Activated CD4-positive, alpha-beta memory T cell treated with anti-CD3 and anti-CD28 coated beads for 36 hours (primary cell): ENCODE data around the gene RHBDL3. TPM values are rescaled to one million over a fixed set of nuclear protein-coding genes. Genes with fewer than 3 reads are reported as not detected.
"Not testable (repeated sequence)": the region's sequence is repeated elsewhere in the genome, so short reads cannot be mapped to it uniquely, and the experiment has no call there.

Experiments used
- CTCF ChIA-PET: fragments of 350-600 bp; sonication (Branson Sonifier 250); formaldehyde crosslinking; loops from one replicate; lab custom pipeline; 2021; ENCODE audit warnings: antibody characterized with exemption, inconsistent platforms; lab: Charles Lee
- POLR2A ChIA-PET: fragments of 350-600 bp; sonication (Branson Sonifier 250); formaldehyde crosslinking; loops from one replicate; lab custom pipeline; 2021; ENCODE audit warnings: antibody characterized with exemption; lab: Charles Lee
- DNase-seq: peaks from one replicate; pipeline ENCODE4 v3.0.0-alpha.2; 2020
- H3K27ac Mint-ChIP-seq: one replicate; pipeline ENCODE4 v1.8.0; 2021; ENCODE audit warnings: mixed read lengths
- H3K27me3 Mint-ChIP-seq: one replicate; pipeline ENCODE4 v1.8.0; 2021; ENCODE audit warnings: mixed read lengths
- H3K36me3 Mint-ChIP-seq: one replicate; pipeline ENCODE4 v1.8.0; 2021; ENCODE audit warnings: mixed read lengths
- H3K4me1 Mint-ChIP-seq: one replicate; pipeline ENCODE4 v1.8.0; 2021; ENCODE audit warnings: low read depth, mixed read lengths
- H3K4me3 Mint-ChIP-seq: one replicate; pipeline ENCODE4 v1.8.0; 2021; ENCODE audit warnings: mild to moderate bottlenecking, mixed read lengths
- H3K9me3 Mint-ChIP-seq: one replicate; pipeline ENCODE4 v1.8.0; 2021; ENCODE audit warnings: mixed read lengths
- intact Hi-C: fragments of 100-400 bp; cut with micrococcal nuclease; formaldehyde crosslinking; loops from one replicate; pipeline ENCODE4 v1.15.1; 2023
- total RNA-seq, 2 experiments: library from RNA; stranded (reverse); gene quantifications; one replicate each; pipeline ENCODE4 v1.2.3, GENCODE V29; 2021

RHBDL3 gene
- total RNA-seq, 2 experiments from 2014 or later: 0.17 TPM; not detected in 1

DNA sequence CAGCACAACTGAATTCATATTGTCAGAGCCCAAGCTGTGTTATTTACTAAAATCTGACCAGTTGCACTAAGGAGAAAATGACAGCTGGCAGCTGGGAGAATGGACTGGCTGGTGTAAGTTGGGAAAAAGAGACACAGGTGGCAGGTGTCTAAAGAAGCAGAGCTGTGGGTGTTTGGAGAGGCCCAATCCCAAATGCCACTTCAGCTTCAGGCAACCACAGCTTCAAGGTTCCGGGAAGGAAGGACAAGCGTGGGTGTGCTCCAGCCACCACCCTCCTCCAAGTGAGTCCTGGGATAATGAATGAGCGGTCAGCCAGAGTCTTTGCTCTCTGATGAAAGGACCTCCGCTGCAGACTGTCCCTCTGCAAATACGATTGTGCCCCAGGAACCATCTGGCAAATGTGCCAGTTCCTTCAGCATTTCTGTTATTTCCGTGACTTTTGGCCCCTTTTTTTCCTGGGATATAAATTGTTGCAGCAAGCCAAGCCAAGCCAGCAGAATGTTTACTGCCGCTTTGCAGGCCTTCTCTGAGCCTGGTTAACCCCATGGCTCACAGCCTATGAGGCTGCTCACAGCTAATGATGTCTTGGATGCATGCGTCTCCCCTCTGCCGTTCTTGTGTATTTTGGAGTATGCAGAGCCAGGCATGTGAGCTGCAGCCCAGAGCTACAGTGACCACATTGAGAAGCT lies 9.5 kb upstream of the RHBDL3 start:
- intact Hi-C loops: no loop called here
- CTCF ChIA-PET: interaction anchor here (8.2 kb wide), 1 partner anchor 65 kb away, joined by 70 read pairs; no protein-coding TSS in a partner anchor
- Mint-ChIP-seq H3K36me3 (no peaks in the 10 kb centered on the region), H3K4me3 (no peak overlapping the region), H3K27me3 (peaks cover 13% of the 10 kb centered on the region), H3K27ac (no peak overlapping the region), H3K4me1 (no peaks in the 10 kb centered on the region), H3K9me3 (no peaks in the 10 kb centered on the region)
- POLR2A ChIA-PET: no interaction called here
- no peak for DNase-seq

DNA sequence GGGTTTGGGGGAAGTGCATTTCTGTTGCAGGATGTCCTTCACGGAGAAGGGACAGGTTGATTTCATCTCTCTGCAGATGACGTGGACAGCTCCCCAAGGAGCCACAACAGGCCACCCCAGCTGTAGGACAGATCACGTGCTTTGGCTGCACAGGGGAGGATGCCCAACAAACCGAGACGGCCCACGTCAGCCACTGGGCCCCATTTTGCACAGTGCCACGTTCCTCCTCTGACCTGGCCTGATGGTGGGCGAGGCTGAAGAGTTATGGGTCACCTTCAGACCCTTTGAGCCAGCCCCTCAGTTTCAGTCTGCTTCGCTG lies 9.0 kb upstream of the RHBDL3 start:
- CTCF ChIA-PET: interaction anchor here (8.2 kb wide), 1 partner anchor 64 kb away, joined by 70 read pairs; no protein-coding TSS in a partner anchor
- POLR2A ChIA-PET: no interaction called here
- DNase-seq: no peak
- H3K9me3 Mint-ChIP-seq: no peaks in the 10 kb centered on the region
- intact Hi-C loops: no loop called here
- H3K27ac Mint-ChIP-seq: no peak overlapping the region
- peaks cover 13% of the 10 kb centered on the region for H3K27me3 Mint-ChIP-seq
- H3K4me3 Mint-ChIP-seq: no peak overlapping the region
- H3K4me1 Mint-ChIP-seq: no peaks in the 10 kb centered on the region
- no peaks in the 10 kb centered on the region for H3K36me3 Mint-ChIP-seq

DNA sequence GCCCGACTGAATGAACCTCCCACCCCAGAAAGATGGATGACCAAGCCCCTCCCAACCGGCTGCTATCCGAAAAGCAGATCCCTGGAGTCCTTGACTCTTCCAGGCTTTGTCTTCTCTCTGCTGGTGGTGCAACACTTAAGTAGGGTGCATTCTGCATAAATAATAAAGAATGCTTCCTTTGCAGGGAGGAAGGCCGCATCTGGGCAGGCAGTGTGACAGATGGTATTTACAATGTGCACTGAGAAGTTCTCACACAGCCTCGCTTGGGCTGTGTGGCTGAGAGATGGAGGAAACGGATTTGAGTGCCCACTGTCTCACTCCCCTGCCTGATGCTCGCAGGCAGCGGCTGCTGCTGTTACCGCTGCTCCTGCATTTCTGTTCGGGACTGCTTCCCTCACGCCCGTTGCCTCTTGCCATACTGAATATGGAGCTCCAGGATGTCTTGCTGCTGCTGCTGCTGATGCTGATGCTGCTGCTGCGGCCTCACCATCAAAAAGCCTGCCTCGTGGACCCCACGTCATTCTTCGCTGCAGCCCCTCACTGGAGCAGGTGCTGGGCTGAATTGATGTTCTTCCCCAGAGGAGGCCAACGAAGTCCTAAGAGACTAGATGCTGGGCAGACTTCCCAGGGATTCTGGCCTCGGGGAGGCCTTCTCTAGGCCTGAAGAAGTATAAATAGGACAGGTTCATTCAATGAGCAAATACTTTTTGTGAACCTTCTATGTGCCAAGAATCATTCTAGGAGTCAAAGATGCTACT lies 7.1 kb upstream of the RHBDL3 start:
- intact Hi-C loops: no loop called here
- H3K9me3 Mint-ChIP-seq: no peaks in the 10 kb centered on the region
- no peak overlapping the region for H3K4me3 Mint-ChIP-seq
- H3K36me3 Mint-ChIP-seq: no peaks in the 10 kb centered on the region
- no peak overlapping the region for H3K27ac Mint-ChIP-seq
- CTCF ChIA-PET: interaction anchor here (0.7 to 1.3 kb wide), 2 partner anchors 66 to 186 kb away, joined by 4 to 5 read pairs; partner anchors contain the start of gene PSMD11
- H3K27me3 Mint-ChIP-seq: peaks cover 13% of the 10 kb centered on the region
- DNase-seq: no peak
- no peaks in the 10 kb centered on the region for H3K4me1 Mint-ChIP-seq
- POLR2A ChIA-PET: no interaction called here

DNA sequence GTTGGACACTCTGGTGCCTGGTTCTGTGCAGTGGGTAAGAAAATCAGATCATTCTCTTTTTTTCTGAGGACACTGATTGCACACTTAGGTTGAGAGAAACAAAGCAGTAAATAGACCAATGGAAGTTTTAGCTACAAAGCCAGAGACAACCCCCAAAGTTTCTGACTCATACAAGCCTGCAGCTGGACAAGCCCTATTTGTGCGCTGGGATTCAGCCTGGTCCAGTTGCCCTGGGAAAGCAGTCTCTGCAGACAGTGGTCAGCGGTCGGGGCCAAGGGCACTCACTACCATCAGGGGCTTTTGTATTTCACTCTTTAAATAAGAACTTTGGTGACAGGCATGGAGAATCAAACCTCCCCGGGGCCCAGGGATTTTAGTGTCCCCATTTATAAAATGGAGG lies 6.0 kb upstream of the RHBDL3 start:
- intact Hi-C loops: no loop called here
- H3K27ac Mint-ChIP-seq: no peak overlapping the region
- no peaks in the 10 kb centered on the region for H3K36me3 Mint-ChIP-seq
- no peaks in the 10 kb centered on the region for H3K9me3 Mint-ChIP-seq
- H3K4me1 Mint-ChIP-seq: no peaks in the 10 kb centered on the region
- H3K4me3 Mint-ChIP-seq: no peak overlapping the region
- H3K27me3 Mint-ChIP-seq: peaks cover 24% of the 10 kb centered on the region
- ChIA-PET POLR2A (no interaction called here), CTCF (interaction anchor here (0.7 kb wide), 1 partner anchor 65 kb away, joined by 4 read pairs; no protein-coding TSS in a partner anchor)
- DNase-seq: no peak

DNA sequence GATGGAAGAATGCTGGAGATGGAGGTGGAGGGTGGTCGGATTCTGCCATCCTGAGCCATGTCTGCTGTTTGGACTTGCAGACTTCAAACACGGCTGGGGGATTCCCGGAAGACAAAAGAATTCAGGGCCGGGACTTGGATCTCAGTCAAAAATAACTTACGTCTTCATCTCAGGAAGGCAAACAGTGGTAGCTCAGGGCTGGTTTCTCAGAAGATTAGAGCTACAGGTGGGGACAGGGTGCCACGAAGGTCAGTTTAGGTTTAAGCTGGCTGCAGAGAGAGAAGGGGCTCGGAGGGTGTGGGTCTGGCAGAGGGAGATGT lies 4.3 kb upstream of the RHBDL3 start:
- ChIA-PET CTCF (interaction anchor here (1.6 to 4.0 kb wide), 2 partner anchors 8 to 10 kb away, joined by 4 to 20 read pairs; no protein-coding TSS in a partner anchor), POLR2A (no interaction called here)
- DNase-seq: no peak
- intact Hi-C loops: no loop called here
- peaks cover 4% of the 10 kb centered on the region for H3K4me1 Mint-ChIP-seq
- peaks cover 32% of the 10 kb centered on the region for H3K27me3 Mint-ChIP-seq
- H3K27ac Mint-ChIP-seq: no peak overlapping the region
- no peaks in the 10 kb centered on the region for H3K36me3 Mint-ChIP-seq
- no peak overlapping the region for H3K4me3 Mint-ChIP-seq
- no peaks in the 10 kb centered on the region for H3K9me3 Mint-ChIP-seq

DNA sequence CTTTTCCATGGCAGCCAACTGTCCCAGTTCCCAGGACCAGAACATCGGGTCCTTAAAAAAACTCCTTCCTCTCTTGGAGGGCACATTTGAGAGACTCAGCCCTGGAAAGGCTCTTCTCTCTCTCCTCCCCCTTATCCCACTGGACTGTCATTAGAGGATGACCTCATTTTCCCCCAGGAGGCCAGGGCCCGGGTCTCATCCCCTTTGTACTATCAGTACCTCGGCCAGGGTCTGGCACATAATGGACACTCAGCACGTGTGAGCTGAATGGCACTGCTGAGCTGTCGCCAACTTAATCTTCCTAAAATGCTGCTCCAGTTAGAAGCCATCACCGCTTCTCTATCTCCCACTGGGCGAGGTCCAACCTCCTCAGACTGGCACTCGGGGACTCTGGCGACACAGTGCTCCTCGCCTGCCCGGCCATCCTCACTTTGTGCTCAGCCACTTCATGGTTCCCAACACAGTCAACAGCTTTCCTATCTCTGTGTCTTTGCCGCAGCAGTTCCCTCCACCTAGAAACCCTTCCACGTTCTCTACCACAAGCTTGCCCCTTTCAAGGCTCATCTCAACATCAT lies 3.6 kb upstream of the RHBDL3 start:
- CTCF ChIA-PET: interaction anchor here (1.6 to 4.0 kb wide), 2 partner anchors 9 to 10 kb away, joined by 4 to 20 read pairs; no protein-coding TSS in a partner anchor
- DNase-seq: no peak
- H3K4me3 Mint-ChIP-seq: no peak overlapping the region
- H3K27ac Mint-ChIP-seq: no peak overlapping the region
- no peaks in the 10 kb centered on the region for H3K36me3 Mint-ChIP-seq
- no peaks in the 10 kb centered on the region for H3K9me3 Mint-ChIP-seq
- intact Hi-C loops: no loop called here
- peaks cover 6% of the 10 kb centered on the region for H3K4me1 Mint-ChIP-seq
- H3K27me3 Mint-ChIP-seq: peaks cover 34% of the 10 kb centered on the region
- POLR2A ChIA-PET: no interaction called here

DNA sequence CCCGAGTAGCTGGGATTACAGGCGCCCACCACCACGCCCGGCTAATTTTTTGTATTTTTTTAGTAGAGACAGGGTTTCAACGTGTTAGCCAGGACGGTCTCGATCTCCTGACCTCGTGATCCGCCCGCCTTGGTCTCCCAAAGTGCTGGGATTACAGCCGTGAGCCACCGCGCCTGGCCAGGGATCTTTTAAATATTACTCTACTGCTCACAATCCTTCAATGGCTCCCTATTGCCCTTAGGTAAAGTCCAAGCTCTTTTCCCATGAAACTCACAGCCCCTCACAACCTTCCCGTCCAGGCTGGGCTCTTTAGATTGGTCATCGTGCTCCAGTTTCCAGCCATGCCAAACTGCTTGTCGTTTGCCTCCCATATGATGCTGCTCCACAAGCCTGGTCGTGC lies 2.1 kb upstream of the RHBDL3 start:
- POLR2A ChIA-PET, H3K9me3 Mint-ChIP-seq, DNase-seq, H3K27ac Mint-ChIP-seq, intact Hi-C loops, H3K36me3 Mint-ChIP-seq, H3K4me3 Mint-ChIP-seq: not testable (repeated sequence)
- peaks cover 44% of the 10 kb centered on the region for H3K27me3 Mint-ChIP-seq
- CTCF ChIA-PET: interaction anchor here (4.0 kb wide), 1 partner anchor 10 kb away, joined by 20 read pairs; no protein-coding TSS in a partner anchor
- H3K4me1 Mint-ChIP-seq: peaks cover 14% of the 10 kb centered on the region

DNA sequence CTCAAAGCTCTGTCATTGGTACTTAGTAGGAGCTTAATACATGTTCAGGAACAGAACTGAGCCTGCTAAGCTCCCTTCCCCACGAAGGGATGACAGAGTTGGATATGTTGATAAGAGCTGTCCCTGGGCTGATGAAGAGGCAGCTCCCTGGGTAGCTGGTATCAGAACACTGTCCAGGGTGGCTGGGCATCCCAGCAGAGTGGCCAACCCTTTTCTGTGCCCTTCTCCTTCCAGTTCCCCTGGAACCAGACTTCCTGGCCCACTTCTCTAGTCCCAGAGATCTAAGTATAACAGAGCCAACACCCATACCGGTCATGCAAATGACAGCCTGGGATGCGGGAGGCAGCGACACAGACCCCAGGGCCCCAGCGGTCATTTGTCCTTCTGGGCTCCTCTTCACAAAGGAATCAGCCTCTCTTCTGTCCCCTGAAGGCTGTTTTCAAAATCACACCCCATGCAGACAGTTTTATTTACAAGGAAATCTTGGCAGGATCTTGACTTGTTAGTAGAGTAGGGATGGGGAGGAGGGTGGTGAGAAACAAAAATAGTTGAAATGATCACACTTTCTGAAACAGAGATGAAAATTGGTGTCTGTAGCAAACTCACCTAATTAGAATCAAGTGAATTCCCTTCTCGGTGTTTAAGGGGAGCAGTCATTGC lies 1.4 kb upstream of the RHBDL3 start:
- Mint-ChIP-seq H3K27ac (no peak overlapping the region), H3K4me3 (no peak overlapping the region), H3K4me1 (peaks cover 14% of the 10 kb centered on the region), H3K9me3 (no peaks in the 10 kb centered on the region), H3K27me3 (peaks cover 52% of the 10 kb centered on the region), H3K36me3 (no peaks in the 10 kb centered on the region)
- intact Hi-C loops: no loop called here
- ChIA-PET CTCF (interaction anchor here (4.0 kb wide), 1 partner anchor 11 kb away, joined by 20 read pairs; no protein-coding TSS in a partner anchor), POLR2A (no interaction called here)
- no peak for DNase-seq

DNA sequence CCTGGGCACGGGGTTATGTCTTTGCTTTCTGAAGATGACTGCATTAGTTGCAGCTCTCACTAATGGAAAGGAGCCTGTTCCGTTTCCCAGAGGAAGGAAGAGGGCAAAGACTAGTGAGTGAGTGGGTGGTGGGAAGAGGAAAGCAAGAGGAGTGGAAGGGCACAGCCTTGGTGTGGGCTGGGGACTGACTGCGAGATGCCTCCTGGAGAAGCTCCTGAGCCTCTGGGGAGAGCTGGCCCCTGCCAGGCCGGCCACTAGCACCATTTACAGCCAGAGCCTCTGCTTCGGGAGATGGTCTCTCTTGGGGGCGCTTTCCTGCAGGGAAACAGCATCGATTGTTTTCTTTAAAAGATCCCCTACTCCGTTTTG lies 825 bp upstream of the RHBDL3 start:
- DNase-seq: no peak
- ChIA-PET CTCF (interaction anchor here (1.2 kb wide), 1 partner anchor 12 kb away, joined by 4 read pairs; no protein-coding TSS in a partner anchor), POLR2A (no interaction called here)
- intact Hi-C loops: loop anchor here (5.0 kb wide), 1 partner anchor 52 kb away; no protein-coding TSS in a partner anchor
- no peak overlapping the region for H3K27ac Mint-ChIP-seq
- H3K9me3 Mint-ChIP-seq: no peaks in the 10 kb centered on the region
- no peaks in the 10 kb centered on the region for H3K36me3 Mint-ChIP-seq
- peak overlapping the region; percentile 58 for H3K4me3 Mint-ChIP-seq
- H3K4me1 Mint-ChIP-seq: peaks cover 14% of the 10 kb centered on the region
- H3K27me3 Mint-ChIP-seq: peaks cover 52% of the 10 kb centered on the region

DNA sequence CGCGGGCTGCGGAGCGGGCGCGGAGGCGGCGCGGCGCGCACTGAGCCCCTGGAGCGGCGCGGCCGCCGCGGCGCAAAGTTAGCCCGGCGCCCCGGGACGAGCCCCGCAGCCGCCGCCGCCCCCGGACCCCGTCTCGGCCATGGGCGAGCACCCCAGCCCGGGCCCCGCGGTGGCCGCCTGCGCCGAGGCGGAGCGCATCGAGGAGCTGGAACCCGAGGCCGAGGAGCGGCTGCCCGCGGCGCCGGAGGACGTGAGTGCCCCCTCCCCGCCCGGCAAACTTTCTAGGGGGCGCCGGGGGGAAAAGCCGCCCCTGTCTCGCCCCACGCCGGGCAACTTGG lies 388 bp downstream of the RHBDL3 start:
- POLR2A ChIA-PET: no interaction called here
- CTCF ChIA-PET: interaction anchor here (1.0 kb wide), 1 partner anchor 53 kb away, joined by 6 read pairs; no protein-coding TSS in a partner anchor
- peaks cover 14% of the 10 kb centered on the region for H3K4me1 Mint-ChIP-seq

DNA sequence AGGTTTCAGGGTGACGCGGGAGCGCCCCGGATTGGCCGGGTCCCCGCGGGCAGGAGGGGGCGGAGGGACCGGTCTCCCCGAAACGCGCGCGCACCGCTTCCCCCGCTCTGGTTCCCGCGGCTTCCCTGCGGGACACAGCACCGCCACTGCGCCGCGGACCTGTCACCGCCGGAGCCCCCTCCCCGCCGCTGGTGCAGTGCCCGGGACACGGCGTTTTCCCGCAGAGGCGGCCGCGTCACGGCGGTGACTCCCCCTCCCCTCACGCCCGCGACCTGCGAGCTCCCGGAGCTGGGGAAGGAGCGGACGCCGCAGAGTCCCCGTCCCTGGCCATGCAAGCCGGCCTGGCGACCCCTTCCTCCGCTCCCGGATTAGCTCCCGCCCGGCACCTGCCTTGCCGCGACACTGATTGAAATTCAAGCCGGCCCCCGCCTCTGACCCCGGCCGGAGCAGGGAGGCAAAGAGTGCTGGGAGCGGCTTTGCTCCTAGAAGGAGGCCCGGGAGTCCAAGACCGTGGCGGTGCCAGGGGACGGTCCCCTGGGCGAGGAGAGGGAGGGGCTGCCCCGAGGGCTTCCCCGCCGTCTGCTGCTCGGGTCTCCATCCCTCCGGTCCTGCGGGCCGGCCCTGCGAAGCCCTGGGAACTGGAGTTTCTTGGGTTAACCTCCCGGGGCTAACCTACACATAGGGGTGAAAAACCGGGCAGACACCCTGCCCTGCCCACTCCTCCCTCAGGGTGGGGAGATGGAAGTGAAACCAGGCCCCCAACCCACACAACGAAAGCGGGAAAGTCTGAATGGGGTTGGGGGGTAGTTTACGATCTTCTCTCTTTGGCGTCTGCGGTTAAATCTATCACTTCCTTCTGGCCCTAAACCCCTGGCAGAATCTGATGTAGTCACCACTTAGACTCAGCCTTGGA lies 1.0 kb downstream of the RHBDL3 start:
- Mint-ChIP-seq H3K4me3 (peak overlapping the region; percentile 56), H3K27ac (no peak overlapping the region), H3K4me1 (peaks cover 14% of the 10 kb centered on the region), H3K36me3 (no peaks in the 10 kb centered on the region), H3K9me3 (no peaks in the 10 kb centered on the region), H3K27me3 (peaks cover 55% of the 10 kb centered on the region)
- CTCF ChIA-PET: interaction anchor here (1.0 kb wide), 1 partner anchor 52 kb away, joined by 6 read pairs; no protein-coding TSS in a partner anchor
- POLR2A ChIA-PET: no interaction called here
- intact Hi-C loops: loop anchor here (5.0 kb wide), 1 partner anchor 51 kb away; no protein-coding TSS in a partner anchor
- DNase-seq: peak; percentile 32

More for the DNA sequence above, 388 bp downstream of the RHBDL3 start:
- Mint-ChIP-seq H3K27me3 (peaks cover 52% of the 10 kb centered on the region), H3K4me3 (no peak overlapping the region), H3K36me3 (no peaks in the 10 kb centered on the region), H3K9me3 (no peaks in the 10 kb centered on the region), H3K27ac (no peak overlapping the region)
- no peak for DNase-seq
- intact Hi-C loops: loop anchor here (5.0 kb wide), 1 partner anchor 51 kb away; no protein-coding TSS in a partner anchor
